Right atrium auricular region (tissue), 2 donors: ENCODE data around the gene PRKD1. TPM values are rescaled to one million over a fixed set of nuclear protein-coding genes. Genes with fewer than 3 reads are reported as not detected.

Experiments used
- DNase-seq: peaks from one replicate; pipeline ENCODE4 v3.0.0-alpha.2; 2019; ENCODE audit warnings: low spot score
- H3K27ac ChIP-seq, 2 donors: fragments of 200-600 bp; sonication (generic); 1 replicate in 1 of 2; 2 replicates in 1 of 2; pipeline ENCODE4 v1.5.1; 2016 to 2019
- H3K27me3 ChIP-seq, 2 donors: fragments of 200-600 bp; sonication (generic); one replicate each; pipeline versions ENCODE4 v1.5.1 to v1.6.0; 2017 to 2019
- H3K36me3 ChIP-seq: fragments of 200-600 bp; sonication (generic); one replicate; pipeline ENCODE4 v1.5.1; 2016
- H3K4me1 ChIP-seq, 2 donors: fragments of 200-600 bp; sonication (generic); one replicate each; pipeline versions ENCODE4 v1.5.1 to v1.6.0; 2017 to 2019
- H3K4me3 ChIP-seq, 2 donors: fragments of 200-600 bp; sonication (generic); 1 replicate in 1 of 2; 2 replicates in 1 of 2; pipeline ENCODE4 v1.5.1; 2017 to 2019; ENCODE audit warnings: mild to moderate bottlenecking in 1 of 2, moderate library complexity in 1 of 2
- H3K9me3 ChIP-seq, 2 donors: fragments of 200-600 bp; sonication (generic); one replicate each; pipeline ENCODE4 v1.5.1; 2019
- CTCF ChIP-seq, 2 donors: fragments of 200-600 bp; sonication (generic); IDR thresholded peaks; one replicate each; pipeline ENCODE4 v1.5.1; 2019; ENCODE audit warnings: antibody characterized with exemption in 2 of 2
- total RNA-seq, 2 donors: library from RNA; depleted of rRNA; stranded (reverse); fragments of >200 nt; gene quantifications; one replicate each; pipeline ENCODE4 v1.1.0, GENCODE V29; 2016

Gene PRKD1
- total RNA-seq, 2 donors from 2014 or later: 4.3 to 7.5 TPM

GRCh38 chr14:29630566-29631160, 297.0 kb downstream of the PRKD1 start:
- H3K9me3 ChIP-seq: no peaks in the 10 kb centered on the region
- DNase-seq: no peak
- no peak overlapping the region for H3K27ac ChIP-seq
- TF ChIP-seq CTCF (IDR thresholded peaks at IDR 0.05): no peak
- no peak overlapping the region for H3K4me3 ChIP-seq
- no peaks in the 10 kb centered on the region for H3K27me3 ChIP-seq
- H3K36me3 ChIP-seq: no peaks in the 10 kb centered on the region
- no peaks in the 10 kb centered on the region for H3K4me1 ChIP-seq

- no peak overlapping the region for H3K4me3 ChIP-seq
- no peak for TF ChIP-seq CTCF (IDR thresholded peaks at IDR 0.05)
- no peaks in the 10 kb centered on the region for H3K4me1 ChIP-seq
- no peaks in the 10 kb centered on the region for H3K9me3 ChIP-seq
- H3K36me3 ChIP-seq: no peaks in the 10 kb centered on the region
- no peak for DNase-seq
- no peaks in the 10 kb centered on the region for H3K27me3 ChIP-seq
- no peak overlapping the region for H3K27ac ChIP-seq
Observed at GRCh38 chr14:29629839-29630238, 297.8 kb downstream of the PRKD1 start.

- DNase-seq: no peak
Observed at GRCh38 chr14:29627137-29627536, 300.5 kb downstream of the PRKD1 start.

GRCh38 chr14:29618323-29619067, 309.2 kb downstream of the PRKD1 start:
- Histone ChIP-seq H3K27ac (no peak overlapping the region), H3K9me3 (peaks cover 0 to 14% of the 10 kb centered on the region in 2 donors), H3K36me3 (no peaks in the 10 kb centered on the region), H3K4me3 (no peak overlapping the region), H3K27me3 (no peaks in the 10 kb centered on the region), H3K4me1 (no peaks in the 10 kb centered on the region)
- no peak for TF ChIP-seq CTCF (IDR thresholded peaks at IDR 0.05)
- DNase-seq: no peak

More at GRCh38 chr14:29627137-29627536, 300.5 kb downstream of the PRKD1 start:
- Histone ChIP-seq H3K27ac (no peak overlapping the region), H3K4me3 (no peak overlapping the region), H3K36me3 (no peaks in the 10 kb centered on the region), H3K9me3 (no peaks in the 10 kb centered on the region), H3K27me3 (no peaks in the 10 kb centered on the region), H3K4me1 (no peaks in the 10 kb centered on the region)
- no peak for TF ChIP-seq CTCF (IDR thresholded peaks at IDR 0.05)

GRCh38 chr14:29616922-29617321, 310.7 kb downstream of the PRKD1 start:
- no peak overlapping the region for H3K4me3 ChIP-seq
- no peak for TF ChIP-seq CTCF (IDR thresholded peaks at IDR 0.05)
- no peaks in the 10 kb centered on the region for H3K27me3 ChIP-seq

More at GRCh38 chr14:29616922-29617321, 310.7 kb downstream of the PRKD1 start:
- Histone ChIP-seq H3K9me3 (peaks cover 0 to 14% of the 10 kb centered on the region in 2 donors), H3K27ac (no peak overlapping the region), H3K36me3 (no peaks in the 10 kb centered on the region), H3K4me1 (no peaks in the 10 kb centered on the region)
- DNase-seq: no peak
